HUDEP-2 (cell line): ENCODE data around the gene PRPF19.

Experiments
- DNase-seq, 76 experiments: peaks; one replicate each; lab custom pipeline; 2025; ENCODE audit not compliant: unreplicated experiment in 76 of 76; lab: John Stamatoyannopoulos, UW

PRPF19 gene

GRCh38 chr11:60924110-60924905 is 17.9 kb upstream of the PRPF19 start, which contains the start of gene TMEM132A:
Gene TMEM132A (plus strand): TSS chr11:60924460. CDS start chr11:60924634, 174 bp downstream.
- peak in 2 of 76 experiments; percentile 4 to 18 for DNase-seq

- DNase-seq: no peak
Measured at GRCh38 chr11:60923800-60924109, 17.4 kb upstream of the PRPF19 start.

GRCh38 chr11:60923326-60923725 is 16.9 kb upstream of the PRPF19 start:
- DNase-seq: no peak

- DNase-seq: no peak
Measured at GRCh38 chr11:60922906-60923305, 16.5 kb upstream of the PRPF19 start.

- no peak for DNase-seq
Measured at GRCh38 chr11:60921777-60922335, 15.5 kb upstream of the PRPF19 start.

GRCh38 chr11:60921259-60921658 is 14.9 kb upstream of the PRPF19 start:
- DNase-seq: no peak

- no peak for DNase-seq
Measured at GRCh38 chr11:60919956-60920355, 13.6 kb upstream of the PRPF19 start.

- no peak for DNase-seq
Measured at GRCh38 chr11:60919320-60919719, 12.9 kb upstream of the PRPF19 start.

GRCh38 chr11:60918939-60919265 is 12.5 kb upstream of the PRPF19 start:
- DNase-seq: peak in 3 of 76 experiments; percentile 5 to 45 (median 18)

GRCh38 chr11:60918251-60918938 is 12.0 kb upstream of the PRPF19 start:
- peak in 45 of 76 experiments; percentile 7 to 73 (median 28) for DNase-seq

GRCh38 chr11:60917267-60917666 is 10.9 kb upstream of the PRPF19 start:
- no peak for DNase-seq

GRCh38 chr11:60916669-60917206 is 10.4 kb upstream of the PRPF19 start:
- no peak for DNase-seq

- DNase-seq: peak in 57 of 76 experiments; percentile 5 to 64 (median 34)
Measured at GRCh38 chr11:60915248-60915914, 9.0 kb upstream of the PRPF19 start.

GRCh38 chr11:60914633-60915247 is 8.4 kb upstream of the PRPF19 start:
- peak in 35 of 76 experiments; percentile 4 to 50 (median 28) for DNase-seq

- peak in 73 of 76 experiments; percentile 46 to 91 (median 76) for DNase-seq
Measured at GRCh38 chr11:60913793-60914632, 7.6 kb upstream of the PRPF19 start, which contains the start of gene TMEM109. Gene TMEM109 (plus strand): TSS chr11:60914158. CDS start chr11:60919694, 5,536 bp downstream.

GRCh38 chr11:60912851-60913528 is 6.6 kb upstream of the PRPF19 start:
- no peak for DNase-seq

- no peak for DNase-seq
Measured at GRCh38 chr11:60912223-60912850, 6.0 kb upstream of the PRPF19 start.

- DNase-seq: no peak
Measured at GRCh38 chr11:60910711-60911380, 4.5 kb upstream of the PRPF19 start.
